ENCODE results near the gene DCTN3. TPM values are rescaled to one million over a fixed set of nuclear protein-coding genes. Genes with fewer than 3 reads are reported as not detected.

Gene DCTN3
- total and polyA plus RNA-seq, 4 donors: 90.9 to 190 (median 149) TPM

DNA sequence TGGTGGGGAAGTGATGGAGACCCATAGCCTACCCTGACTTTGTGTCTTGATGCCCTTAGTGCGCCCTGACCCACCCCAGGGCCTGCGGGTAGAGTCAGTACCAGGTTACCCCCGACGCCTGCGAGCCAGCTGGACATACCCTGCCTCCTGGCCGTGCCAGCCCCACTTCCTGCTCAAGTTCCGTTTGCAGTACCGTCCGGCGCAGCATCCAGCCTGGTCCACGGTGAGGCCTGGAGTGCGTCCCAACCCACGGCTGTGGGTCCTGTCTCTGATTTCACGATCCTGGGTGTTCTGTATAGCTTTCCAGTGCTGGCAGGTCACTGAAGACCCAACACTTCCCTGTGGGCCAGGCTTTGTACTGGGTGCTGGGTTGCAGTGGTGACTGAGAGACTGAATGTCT, 38.2 kb upstream of the DCTN3 start:
- no peak overlapping the region for H3K4me3 ChIP-seq (ENCODE audit: low read depth, low read length)
- no peak for DNase-seq (ENCODE audit: low read depth in 4 of 6, low spot score in 6 of 6)
- 95% methylated on average over 14 of the region's 14 CpGs for WGBS (ENCODE audit: insufficient coverage)
- H3K9me3 ChIP-seq (ENCODE audit: control insufficient read depth, insufficient read depth, low read length): no peaks in the 10 kb centered on the region
- no peak overlapping the region for H3K27ac ChIP-seq (ENCODE audit: low read depth, low read length)
- no peaks in the 10 kb centered on the region for H3K27me3 ChIP-seq (ENCODE audit: control insufficient read depth, insufficient read depth, low read length)
- H3K4me1 ChIP-seq (ENCODE audit: control insufficient read depth, insufficient read depth, low read length): peaks cover 24% of the 10 kb centered on the region
- peaks cover 15% of the 10 kb centered on the region for H3K36me3 ChIP-seq (ENCODE audit: control insufficient read depth, insufficient read depth, low read length)

- Histone ChIP-seq H3K36me3 (ENCODE audit: control insufficient read depth, insufficient read depth, low read length) (peaks cover 15% of the 10 kb centered on the region), H3K4me1 (ENCODE audit: control insufficient read depth, insufficient read depth, low read length) (peaks cover 38% of the 10 kb centered on the region), H3K27me3 (ENCODE audit: control insufficient read depth, insufficient read depth, low read length) (no peaks in the 10 kb centered on the region), H3K4me3 (ENCODE audit: low read depth, low read length) (no peak overlapping the region), H3K9me3 (ENCODE audit: control insufficient read depth, insufficient read depth, low read length) (no peaks in the 10 kb centered on the region), H3K27ac (ENCODE audit: low read depth, low read length) (no peak overlapping the region)
- WGBS (ENCODE audit: insufficient coverage): no CpG with 5 or more reads among the region's 5 CpGs
- DNase-seq (ENCODE audit: low read depth in 4 of 6, low spot score in 6 of 6): no peak
Observed at GRCh38 chr9:34656992-34657391, 36.7 kb upstream of the DCTN3 start.

DNA sequence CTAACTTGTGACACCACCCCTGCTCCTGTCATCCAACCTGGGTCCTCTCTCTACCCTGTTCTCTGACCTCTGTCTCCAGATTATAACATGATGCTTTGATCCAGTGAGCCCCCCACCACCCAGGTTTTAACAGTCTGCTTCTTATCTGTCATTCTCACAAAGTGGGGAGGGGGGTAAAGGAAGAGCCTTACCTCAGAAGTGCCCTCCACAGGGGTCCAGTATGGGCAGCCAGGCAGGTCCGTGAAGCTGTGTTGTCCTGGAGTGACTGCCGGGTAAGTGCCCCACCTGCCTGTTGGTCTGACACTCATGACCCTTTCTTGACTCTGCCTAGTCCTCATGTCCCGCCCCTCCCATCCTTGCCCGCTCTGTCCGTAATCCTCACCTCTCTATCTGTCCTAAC, 35.1 kb upstream of the DCTN3 start:
- Histone ChIP-seq H3K9me3 (ENCODE audit: control insufficient read depth, insufficient read depth, low read length) (no peaks in the 10 kb centered on the region), H3K4me1 (ENCODE audit: control insufficient read depth, insufficient read depth, low read length) (peaks cover 53% of the 10 kb centered on the region), H3K27ac (ENCODE audit: low read depth, low read length) (peak overlapping the region; percentile 79), H3K36me3 (ENCODE audit: control insufficient read depth, insufficient read depth, low read length) (peaks cover 16% of the 10 kb centered on the region), H3K27me3 (ENCODE audit: control insufficient read depth, insufficient read depth, low read length) (no peaks in the 10 kb centered on the region), H3K4me3 (ENCODE audit: low read depth, low read length) (no peak overlapping the region)
- DNase-seq (ENCODE audit: low read depth in 4 of 6, low spot score in 6 of 6): no peak
- 63% methylated on average over 5 of the region's 5 CpGs for WGBS (ENCODE audit: insufficient coverage)

DNA sequence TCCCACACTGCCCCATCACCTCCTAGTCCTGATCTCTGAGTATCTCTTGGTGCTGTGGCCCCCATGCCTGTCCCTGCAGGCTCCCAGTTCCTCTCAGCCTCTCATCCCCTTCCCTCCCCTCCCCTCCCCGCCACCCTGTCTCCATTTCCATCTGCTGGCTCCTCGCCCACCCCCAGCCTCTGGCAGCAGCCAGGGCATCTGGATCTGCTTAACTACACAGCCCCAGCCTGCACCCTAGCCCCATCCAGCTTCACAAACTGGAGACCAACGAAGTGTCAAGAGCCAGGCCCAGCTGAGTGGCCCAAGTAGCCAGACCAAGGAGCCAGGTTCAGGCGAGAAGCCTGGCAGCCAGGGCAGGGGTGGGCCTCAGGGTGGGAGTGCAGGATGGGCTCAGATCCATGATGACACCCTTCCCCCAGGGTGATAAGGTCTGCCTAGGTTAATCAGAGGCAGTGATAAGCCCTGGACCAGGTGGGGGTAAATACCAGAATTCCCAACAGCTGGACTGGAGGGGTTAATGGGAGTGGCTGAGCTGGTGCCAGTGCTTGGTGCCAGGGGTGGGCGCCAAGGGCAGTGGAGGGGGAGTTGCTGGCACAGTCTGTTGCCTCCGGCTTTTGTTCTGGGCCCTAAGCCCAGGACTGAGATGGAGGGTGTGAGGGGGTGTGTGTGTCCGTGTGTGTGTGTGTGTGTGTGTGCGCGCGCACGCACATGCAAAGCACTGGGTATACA, 34.2 kb upstream of the DCTN3 start:
- Histone ChIP-seq H3K27me3 (ENCODE audit: control insufficient read depth, insufficient read depth, low read length) (no peaks in the 10 kb centered on the region), H3K36me3 (ENCODE audit: control insufficient read depth, insufficient read depth, low read length) (peaks cover 16% of the 10 kb centered on the region), H3K4me1 (ENCODE audit: control insufficient read depth, insufficient read depth, low read length) (peaks cover 62% of the 10 kb centered on the region), H3K9me3 (ENCODE audit: control insufficient read depth, insufficient read depth, low read length) (no peaks in the 10 kb centered on the region), H3K27ac (ENCODE audit: low read depth, low read length) (peak overlapping the region; percentile 79), H3K4me3 (ENCODE audit: low read depth, low read length) (no peak overlapping the region)
- 23% methylated on average over 4 of the region's 11 CpGs for WGBS (ENCODE audit: insufficient coverage)
- DNase-seq (ENCODE audit: low read depth in 4 of 6, low spot score in 6 of 6): peak in 3 of 6 donors; percentile 63 to 95 (median 89)

DNA sequence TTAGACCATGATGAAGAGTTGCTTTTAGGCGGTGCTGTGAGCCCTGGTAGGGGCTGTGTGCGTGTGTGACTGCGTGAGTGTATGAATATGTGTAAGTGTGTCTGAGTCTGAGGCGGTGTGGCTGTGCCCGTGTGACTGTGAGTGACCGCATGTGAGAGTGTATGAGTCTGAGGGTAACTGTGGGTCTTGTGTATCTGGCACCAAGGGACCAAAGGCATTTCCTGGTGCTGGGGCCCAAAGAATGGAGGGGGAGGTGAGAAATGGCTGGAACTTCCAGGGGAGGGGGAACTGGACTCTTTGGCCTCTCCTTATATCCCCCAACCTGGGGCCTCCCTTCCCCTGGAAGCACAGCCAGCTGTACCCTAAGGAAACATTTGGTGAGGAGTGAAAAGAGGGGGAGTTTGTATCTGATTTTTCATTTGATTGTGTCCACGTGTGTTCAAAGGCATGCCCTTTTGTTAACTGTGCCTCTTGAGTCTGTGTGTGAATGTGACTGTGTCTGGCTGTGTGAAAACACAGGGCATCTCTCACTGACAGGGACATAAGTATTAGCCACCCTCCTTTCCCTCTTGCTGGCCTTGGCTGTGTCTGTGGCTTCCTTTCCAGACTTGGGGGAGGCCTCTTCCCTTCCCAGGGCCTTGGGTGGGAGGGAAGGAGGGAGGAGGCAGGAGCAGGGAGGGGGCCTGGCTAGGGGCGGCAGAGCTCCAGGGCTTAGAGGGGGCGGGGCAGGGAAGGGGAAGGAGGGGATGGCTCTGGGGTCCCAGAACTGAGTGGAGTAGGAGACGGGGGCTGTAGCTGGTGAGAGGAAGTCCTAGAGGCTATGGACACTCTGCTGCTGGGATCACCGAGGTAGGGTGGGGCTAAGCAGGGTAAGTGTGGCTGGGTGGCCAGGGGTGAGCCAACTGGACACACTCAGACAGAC, 33.1 kb upstream of the DCTN3 start:
- Histone ChIP-seq H3K27ac (ENCODE audit: low read depth, low read length) (peak overlapping the region; percentile 79), H3K4me1 (ENCODE audit: control insufficient read depth, insufficient read depth, low read length) (peaks cover 63% of the 10 kb centered on the region), H3K36me3 (ENCODE audit: control insufficient read depth, insufficient read depth, low read length) (peaks cover 25% of the 10 kb centered on the region), H3K4me3 (ENCODE audit: low read depth, low read length) (no peak overlapping the region), H3K27me3 (ENCODE audit: control insufficient read depth, insufficient read depth, low read length) (no peaks in the 10 kb centered on the region), H3K9me3 (ENCODE audit: control insufficient read depth, insufficient read depth, low read length) (no peaks in the 10 kb centered on the region)
- peak in 2 of 6 donors; percentile 51 to 82 for DNase-seq (ENCODE audit: low read depth in 4 of 6, low spot score in 6 of 6)
- WGBS (ENCODE audit: insufficient coverage): 24% methylated on average over 10 of the region's 11 CpGs

- peak overlapping the region; percentile 36 for H3K4me3 ChIP-seq (ENCODE audit: low read depth, low read length)
- H3K27ac ChIP-seq (ENCODE audit: low read depth, low read length): peak overlapping the region; percentile 79
- WGBS (ENCODE audit: insufficient coverage): 28% methylated on average over 5 of the region's 5 CpGs
- peaks cover 31% of the 10 kb centered on the region for H3K36me3 ChIP-seq (ENCODE audit: control insufficient read depth, insufficient read depth, low read length)
- H3K4me1 ChIP-seq (ENCODE audit: control insufficient read depth, insufficient read depth, low read length): peaks cover 70% of the 10 kb centered on the region
- H3K9me3 ChIP-seq (ENCODE audit: control insufficient read depth, insufficient read depth, low read length): no peaks in the 10 kb centered on the region
- DNase-seq (ENCODE audit: low read depth in 4 of 6, low spot score in 6 of 6): no peak
- no peaks in the 10 kb centered on the region for H3K27me3 ChIP-seq (ENCODE audit: control insufficient read depth, insufficient read depth, low read length)
Observed at GRCh38 chr9:34652602-34653000, 32.3 kb upstream of the DCTN3 start.

- DNase-seq (ENCODE audit: low read depth in 4 of 6, low spot score in 6 of 6): peak in 2 of 6 donors; percentile 60 to 87
- H3K9me3 ChIP-seq (ENCODE audit: control insufficient read depth, insufficient read depth, low read length): no peaks in the 10 kb centered on the region
- H3K27me3 ChIP-seq (ENCODE audit: control insufficient read depth, insufficient read depth, low read length): no peaks in the 10 kb centered on the region
- WGBS (ENCODE audit: insufficient coverage): 5% methylated on average over 16 of the region's 24 CpGs
- H3K4me3 ChIP-seq (ENCODE audit: low read depth, low read length): peak within 1 kb of the TSS; percentile 36
- H3K4me1 ChIP-seq (ENCODE audit: control insufficient read depth, insufficient read depth, low read length): peaks cover 76% of the 10 kb centered on the region
- peaks cover 31% of the 10 kb centered on the region for H3K36me3 ChIP-seq (ENCODE audit: control insufficient read depth, insufficient read depth, low read length)
- peak within 1 kb of the TSS; percentile 79 for H3K27ac ChIP-seq (ENCODE audit: low read depth, low read length)
Observed at GRCh38 chr9:34651876-34652601, 31.7 kb upstream of the DCTN3 start, which contains the start of gene IL11RA. Gene IL11RA, plus strand, starts transcription at chr9:34652185. Its CDS starts 3,033 bp downstream, at chr9:34655218.

DNA sequence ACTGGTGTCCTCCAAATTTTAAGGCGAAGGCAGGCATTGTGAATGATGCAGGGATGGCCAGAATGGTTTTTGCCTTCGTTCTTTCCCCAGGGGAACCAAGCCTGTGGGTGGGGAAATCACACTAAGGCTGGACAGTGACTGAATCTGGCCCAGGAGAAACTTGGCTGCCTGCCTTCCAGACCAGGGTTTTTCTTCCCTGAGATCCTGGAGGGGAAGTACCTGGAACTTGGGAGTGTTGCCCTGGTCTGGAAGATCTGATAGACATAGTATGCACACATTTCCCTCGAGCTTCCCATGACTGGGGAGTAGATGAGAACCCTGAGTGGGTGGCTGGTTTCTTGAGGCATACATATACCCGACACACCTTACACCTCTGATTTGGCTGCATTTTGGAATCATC, 31.0 kb upstream of the DCTN3 start:
- Histone ChIP-seq H3K27ac (ENCODE audit: low read depth, low read length) (peak overlapping the region; percentile 79), H3K27me3 (ENCODE audit: control insufficient read depth, insufficient read depth, low read length) (no peaks in the 10 kb centered on the region), H3K4me1 (ENCODE audit: control insufficient read depth, insufficient read depth, low read length) (peaks cover 83% of the 10 kb centered on the region), H3K36me3 (ENCODE audit: control insufficient read depth, insufficient read depth, low read length) (peaks cover 35% of the 10 kb centered on the region), H3K9me3 (ENCODE audit: control insufficient read depth, insufficient read depth, low read length) (no peaks in the 10 kb centered on the region), H3K4me3 (ENCODE audit: low read depth, low read length) (peak overlapping the region; percentile 36)
- WGBS (ENCODE audit: insufficient coverage): 27% methylated on average over 2 of the region's 4 CpGs
- peak in 1 of 6 donors; percentile 41 for DNase-seq (ENCODE audit: low read depth in 4 of 6, low spot score in 6 of 6)

DNA sequence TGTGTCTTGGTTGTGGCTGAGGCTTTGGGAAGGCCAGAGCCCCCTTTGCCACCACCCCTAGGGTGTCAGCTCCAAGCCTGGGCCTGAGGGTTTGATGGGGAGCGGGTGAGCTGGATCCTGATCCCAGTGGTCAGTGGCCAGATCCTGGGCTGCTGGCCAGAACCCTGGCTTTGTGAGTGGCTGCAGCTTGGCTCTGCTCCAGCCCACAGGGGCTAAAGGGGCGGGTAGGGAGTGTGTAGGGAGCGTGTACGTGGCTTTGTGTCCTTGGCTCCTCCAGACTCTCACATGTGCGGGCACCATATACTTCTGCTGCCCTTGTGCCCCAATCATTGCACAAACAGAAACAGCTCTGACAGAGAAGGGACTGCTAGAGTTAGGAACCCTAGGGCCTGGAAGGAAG, 30.5 kb upstream of the DCTN3 start:
- peaks cover 35% of the 10 kb centered on the region for H3K36me3 ChIP-seq (ENCODE audit: control insufficient read depth, insufficient read depth, low read length)
- no peaks in the 10 kb centered on the region for H3K9me3 ChIP-seq (ENCODE audit: control insufficient read depth, insufficient read depth, low read length)
- peak in 2 of 6 donors; percentile 9 to 65 for DNase-seq (ENCODE audit: low read depth in 4 of 6, low spot score in 6 of 6)
- H3K27ac ChIP-seq (ENCODE audit: low read depth, low read length): peak overlapping the region; percentile 79
- H3K4me1 ChIP-seq (ENCODE audit: control insufficient read depth, insufficient read depth, low read length): peaks cover 87% of the 10 kb centered on the region
- H3K4me3 ChIP-seq (ENCODE audit: low read depth, low read length): no peak overlapping the region
- no peaks in the 10 kb centered on the region for H3K27me3 ChIP-seq (ENCODE audit: control insufficient read depth, insufficient read depth, low read length)
- 25% methylated on average over 3 of the region's 5 CpGs for WGBS (ENCODE audit: insufficient coverage)
